Kidney (tissue), 14 donors: ENCODE results near the gene NUTF2. TPM values are rescaled to one million over a fixed set of nuclear protein-coding genes. Genes with fewer than 3 reads are reported as not detected.
A peak's percentile ranks its signal among the peaks of the same experiment; 100 is the strongest.

Source experiments
- DNase-seq, 5 donors: peaks; one replicate each; pipeline ENCODE4 v3.0.0-alpha.2; 2013 to 2020
- FAIRE-seq: peaks from 2 replicates; lab custom pipeline; 2012; peaks lifted over from hg19 to GRCh38; lab: Jason Lieb, UNC
- H3K27ac ChIP-seq, 2 donors: one replicate each; pipeline ENCODE4 v1.7.0; 2013; ENCODE audit warnings: low read depth in 2 of 2, low read length in 2 of 2, inconsistent platforms in 1 of 2
- H3K27me3 ChIP-seq: one replicate; pipeline ENCODE4 v1.7.1; 2013; ENCODE audit warnings: low read length, inconsistent platforms; ENCODE audit not compliant: control insufficient read depth, insufficient read depth
- H3K36me3 ChIP-seq, 3 donors: one replicate each; pipeline versions ENCODE4 v1.7.0 to v1.7.1; 2013; ENCODE audit warnings: low read length in 3 of 3, control low read depth in 1 of 3, inconsistent platforms in 1 of 3; ENCODE audit not compliant: insufficient read depth in 3 of 3, control insufficient read depth in 2 of 3
- H3K4me1 ChIP-seq, 3 donors: one replicate each; pipeline versions ENCODE4 v1.7.0 to v1.7.1; 2013; ENCODE audit warnings: low read length in 3 of 3, inconsistent platforms in 1 of 3, low read depth in 1 of 3; ENCODE audit not compliant: control insufficient read depth in 2 of 3, insufficient read depth in 2 of 3
- H3K4me3 ChIP-seq, 3 donors: one replicate each; pipeline versions ENCODE4 v1.7.0 to v1.8.1; 2013; ENCODE audit warnings: low read length in 3 of 3, control low read depth in 1 of 3, inconsistent platforms in 1 of 3
- H3K9ac ChIP-seq, 3 donors: one replicate each; pipeline versions ENCODE4 v1.7.0 to v1.7.1; 2013; ENCODE audit warnings: low read length in 3 of 3, control low read depth in 1 of 3, inconsistent platforms in 1 of 3
- H3K9me3 ChIP-seq, 3 donors: one replicate each; pipeline versions ENCODE4 v1.7.0 to v1.7.1; 2013; ENCODE audit warnings: low read length in 3 of 3, control low read depth in 1 of 3, inconsistent platforms in 1 of 3; ENCODE audit not compliant: control insufficient read depth in 2 of 3, insufficient read depth in 1 of 3
- intact Hi-C: fragments of 100-400 bp; cut with DNase I; formaldehyde crosslinking; loops from one replicate; pipeline ENCODE4 v1.11.1; 2022
- polyA plus RNA-seq: library from polyadenylated mRNA; stranded (reverse); fragments of 350-450 nt; fragmentation: Illumina TruSeq; extraction: RNeasy Lipid Tissue Mini Kit (QIAGEN cat#74804); gene quantifications from one replicate; pipeline ENCODE4 v1.2.3, GENCODE V29; 2014; ENCODE audit warnings: low read depth, low replicate concordance; ENCODE audit not compliant: insufficient read depth
- total RNA-seq: library from RNA; stranded (reverse); fragmentation: NEBNext Ultra II Directional; extraction: Animal tissue kit (Norgen Biotek cat#: 25700); gene quantifications from one replicate; pipeline ENCODE4 v1.2.1, GENCODE V29; 2021
- TF ChIP-seq, protein P1 (sequence below): IDR thresholded peaks from 3 replicates; pipeline ENCODE4 v1.5.1; 2012; ENCODE audit warnings: mild to moderate bottlenecking, moderate library complexity, borderline replicate concordance; ENCODE audit not compliant: insufficient read depth; ENCODE audit errors: extremely low read depth
- donor health status: control.
- donor health status: control.
- donor health status: control.
- donor health status: control.
- donor health status: control.
- donor health status: DM: yes; HTN: yes; CAD: no.
- donor health status: Normal renal cell carcinoma (clear cell type).

Gene NUTF2
- total and polyA plus RNA-seq, 2 donors from 2014 or later: 76.4 to 107 TPM

DNA sequence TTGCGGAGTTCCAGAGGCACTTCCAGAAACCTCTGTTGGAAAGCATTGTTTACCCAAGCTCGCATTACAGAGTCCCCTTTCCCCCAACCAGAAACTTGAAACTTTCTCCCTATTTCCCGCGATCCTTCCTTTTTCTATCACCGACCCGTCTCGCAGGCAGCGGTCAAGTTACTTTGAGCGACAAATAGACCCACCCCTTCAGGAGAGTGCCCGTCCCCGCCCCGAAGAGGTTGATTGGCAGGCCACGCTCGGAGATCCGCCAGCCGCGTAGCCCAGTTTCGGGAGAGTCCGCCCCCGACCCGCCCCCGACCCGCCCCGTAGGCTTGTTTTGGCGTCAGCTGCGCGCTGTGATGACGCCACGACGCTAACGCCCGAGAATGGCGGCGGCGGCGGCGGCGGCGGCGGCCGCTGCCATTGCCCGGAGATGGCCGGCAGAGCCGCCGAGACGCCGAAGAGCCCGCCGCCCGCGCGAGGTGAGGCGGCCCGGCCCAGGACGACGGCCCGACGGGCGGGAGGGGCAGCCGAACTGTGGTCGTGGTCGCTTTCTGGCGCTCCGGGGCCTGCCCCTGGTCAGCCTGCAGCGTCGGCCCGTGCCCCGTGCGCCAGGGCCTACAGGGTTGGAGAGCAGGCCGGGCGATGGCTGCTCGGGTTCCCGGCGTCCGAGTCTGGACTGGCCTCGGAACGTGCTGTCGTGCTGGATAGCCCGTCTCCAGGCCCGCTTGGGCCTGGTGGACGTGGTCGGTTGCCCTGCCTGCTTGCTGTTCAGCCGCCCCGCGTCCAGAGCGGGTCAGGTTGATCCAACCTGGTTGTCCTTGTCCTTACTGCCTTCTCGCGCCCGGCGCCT is 46.4 kb downstream of the NUTF2 start, which contains the start of gene PSKH1:
Gene PSKH1 (plus strand): TSS at position 356 of the 844 bp plus-strand sequence. CDS start 15,496 bp downstream, outside the sequence.
- TF ChIP-seq, protein P1, sequence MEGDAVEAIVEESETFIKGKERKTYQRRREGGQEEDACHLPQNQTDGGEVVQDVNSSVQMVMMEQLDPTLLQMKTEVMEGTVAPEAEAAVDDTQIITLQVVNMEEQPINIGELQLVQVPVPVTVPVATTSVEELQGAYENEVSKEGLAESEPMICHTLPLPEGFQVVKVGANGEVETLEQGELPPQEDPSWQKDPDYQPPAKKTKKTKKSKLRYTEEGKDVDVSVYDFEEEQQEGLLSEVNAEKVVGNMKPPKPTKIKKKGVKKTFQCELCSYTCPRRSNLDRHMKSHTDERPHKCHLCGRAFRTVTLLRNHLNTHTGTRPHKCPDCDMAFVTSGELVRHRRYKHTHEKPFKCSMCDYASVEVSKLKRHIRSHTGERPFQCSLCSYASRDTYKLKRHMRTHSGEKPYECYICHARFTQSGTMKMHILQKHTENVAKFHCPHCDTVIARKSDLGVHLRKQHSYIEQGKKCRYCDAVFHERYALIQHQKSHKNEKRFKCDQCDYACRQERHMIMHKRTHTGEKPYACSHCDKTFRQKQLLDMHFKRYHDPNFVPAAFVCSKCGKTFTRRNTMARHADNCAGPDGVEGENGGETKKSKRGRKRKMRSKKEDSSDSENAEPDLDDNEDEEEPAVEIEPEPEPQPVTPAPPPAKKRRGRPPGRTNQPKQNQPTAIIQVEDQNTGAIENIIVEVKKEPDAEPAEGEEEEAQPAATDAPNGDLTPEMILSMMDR: no peak
- Histone ChIP-seq H3K36me3 (no peaks in the 10 kb centered on the region), H3K27ac (peak within 1 kb of the TSS; percentile 88 to 95), H3K4me1 (peaks cover 0 to 20% (median 8%) of the 10 kb centered on the region in 3 donors), H3K9me3 (no peaks in the 10 kb centered on the region), H3K4me3 (peak within 1 kb of the TSS; percentile 76 to 91 (median 84)), H3K27me3 (no peaks in the 10 kb centered on the region), H3K9ac (peak within 1 kb of the TSS; percentile 74 to 98 (median 74))
- FAIRE-seq (no peak), DNase-seq (peak; percentile 98 to 99 (median 98))
- intact Hi-C loops: no loop called here

DNA sequence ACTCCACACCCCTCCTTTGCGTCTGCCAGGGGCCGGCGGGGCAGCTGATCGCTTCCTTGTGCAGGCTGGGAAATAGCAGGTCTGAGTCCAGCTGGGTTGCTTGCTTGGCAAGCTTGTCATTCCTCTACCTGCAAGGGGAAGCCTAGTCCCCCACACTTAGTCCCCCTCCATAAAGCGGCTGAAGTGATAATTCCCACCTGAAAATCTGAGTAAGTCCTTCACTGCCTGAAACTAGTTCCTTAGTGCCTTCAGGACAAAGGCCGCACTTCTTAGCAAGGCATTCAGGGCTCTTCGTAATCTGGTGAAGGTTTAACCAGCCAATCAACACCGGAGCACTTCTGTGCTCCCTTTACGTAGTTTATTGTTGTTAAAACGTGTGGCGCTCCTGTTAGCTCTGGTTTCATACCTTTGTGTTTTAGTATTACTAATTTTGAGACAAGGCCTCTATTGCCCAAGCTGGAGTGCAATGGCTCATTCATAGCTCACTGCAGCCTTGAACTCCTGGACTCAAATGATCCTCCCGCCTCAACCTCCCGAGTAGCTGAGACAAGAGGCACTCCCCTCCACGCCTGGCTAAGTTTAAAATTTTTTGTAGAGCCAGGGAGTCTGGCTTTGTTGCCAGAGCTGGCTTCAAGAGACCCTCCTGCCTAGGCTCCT is 47.1 kb downstream of the NUTF2 start:
- TF ChIP-seq, protein P1: no peak
- peak in 3 of 5 donors; percentile 26 to 72 (median 50) for DNase-seq
- no peaks in the 10 kb centered on the region for H3K36me3 ChIP-seq
- peak overlapping the region; percentile 74 to 98 (median 74) for H3K9ac ChIP-seq
- peak overlapping the region; percentile 88 to 95 for H3K27ac ChIP-seq
- no peaks in the 10 kb centered on the region for H3K27me3 ChIP-seq
- no peaks in the 10 kb centered on the region for H3K9me3 ChIP-seq
- intact Hi-C loops: no loop called here
- no peak for FAIRE-seq
- H3K4me3 ChIP-seq: peak overlapping the region; percentile 76 to 91 (median 84)
- peaks cover 0 to 20% (median 8%) of the 10 kb centered on the region in 3 donors for H3K4me1 ChIP-seq

DNA sequence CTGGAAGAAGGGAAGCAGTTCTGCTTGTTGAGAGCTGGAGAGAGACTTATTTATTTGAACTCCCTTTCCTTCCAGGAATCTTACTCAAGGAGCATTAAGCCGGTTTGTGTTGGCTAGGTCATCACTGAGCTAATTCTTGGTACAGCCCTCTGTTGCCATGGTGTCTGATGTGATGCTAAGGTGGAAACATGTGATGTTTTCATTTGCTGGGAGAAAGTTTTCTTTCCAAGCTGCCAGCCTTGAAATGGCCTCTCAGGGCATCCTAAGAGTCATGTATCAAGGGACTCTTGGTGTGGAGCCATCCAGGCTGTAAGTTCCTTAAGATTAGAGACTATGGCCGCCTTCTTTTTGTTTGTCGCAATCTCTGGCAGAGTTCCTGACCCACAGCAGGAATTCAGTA is 50.5 kb downstream of the NUTF2 start:
- H3K9ac ChIP-seq: no peak overlapping the region
- H3K4me1 ChIP-seq: peaks cover 0 to 20% (median 8%) of the 10 kb centered on the region in 3 donors
- no peaks in the 10 kb centered on the region for H3K9me3 ChIP-seq
- no peaks in the 10 kb centered on the region for H3K36me3 ChIP-seq
- H3K4me3 ChIP-seq: no peak overlapping the region
- intact Hi-C loops: no loop called here
- DNase-seq: peak in 1 of 5 donors; percentile 19
- TF ChIP-seq, protein P1: no peak
- no peak for FAIRE-seq
- no peaks in the 10 kb centered on the region for H3K27me3 ChIP-seq
- no peak overlapping the region for H3K27ac ChIP-seq
